Embryonic facial prominence (tissue), 1 donor: ENCODE data around the gene CAPRIN1.
A peak's percentile ranks its signal among the peaks of the same experiment; 100 is the strongest.
"Not testable (repeated sequence)": the region's sequence is repeated elsewhere in the genome, so short reads cannot be mapped to it uniquely, and the experiment has no call there.

Experiments
- DNase-seq: peaks from one replicate; pipeline ENCODE4 v3.0.0-alpha.2; 2016; ENCODE audit errors: extremely low spot score

The CAPRIN1 gene

GRCh38 chr11:34086554-34087283 lies 35.2 kb downstream of the CAPRIN1 start:
- DNase-seq = no peak

- DNase-seq = no peak
Observed at GRCh38 chr11:34091825-34092224, 40.3 kb downstream of the CAPRIN1 start.

- not testable (repeated sequence) for DNase-seq
Observed at GRCh38 chr11:34094900-34095299, 43.4 kb downstream of the CAPRIN1 start.

GRCh38 chr11:34098813-34099212 lies 47.3 kb downstream of the CAPRIN1 start:
- no peak for DNase-seq

- DNase-seq = no peak
Observed at GRCh38 chr11:34104680-34105078, 53.1 kb downstream of the CAPRIN1 start.

- peak; percentile 95 for DNase-seq
Observed at GRCh38 chr11:34105079-34105956, 53.8 kb downstream of the CAPRIN1 start, which contains the start of gene NAT10. TSS of gene NAT10 (plus strand) at chr11:34105629. CDS start at chr11:34108226, 2,597 bp downstream.

- DNase-seq = no peak
Observed at GRCh38 chr11:34105957-34106504, 54.5 kb downstream of the CAPRIN1 start.

GRCh38 chr11:34111722-34112270 lies 60.3 kb downstream of the CAPRIN1 start:
- no peak for DNase-seq

- no peak for DNase-seq
Observed at GRCh38 chr11:34114014-34114413, 62.5 kb downstream of the CAPRIN1 start.

GRCh38 chr11:34114471-34114870 lies 62.9 kb downstream of the CAPRIN1 start:
- no peak for DNase-seq

- DNase-seq = no peak
Observed at GRCh38 chr11:34120651-34121050, 69.1 kb downstream of the CAPRIN1 start.

GRCh38 chr11:34124885-34125668 lies 73.5 kb downstream of the CAPRIN1 start:
- DNase-seq = no peak

- DNase-seq = no peak
Observed at GRCh38 chr11:34126959-34127848, 75.7 kb downstream of the CAPRIN1 start.

GRCh38 chr11:34128824-34129223 lies 77.3 kb downstream of the CAPRIN1 start:
- DNase-seq = no peak

- no peak for DNase-seq
Observed at GRCh38 chr11:34132261-34132965, 80.9 kb downstream of the CAPRIN1 start.

GRCh38 chr11:34134765-34135164 lies 83.2 kb downstream of the CAPRIN1 start:
- DNase-seq = no peak

GRCh38 chr11:34135439-34135838 lies 83.9 kb downstream of the CAPRIN1 start:
- DNase-seq = no peak

- no peak for DNase-seq
Observed at GRCh38 chr11:34136420-34136819, 84.9 kb downstream of the CAPRIN1 start.

- no peak for DNase-seq
Observed at GRCh38 chr11:34139346-34139745, 87.8 kb downstream of the CAPRIN1 start.

GRCh38 chr11:34140149-34140548 lies 88.6 kb downstream of the CAPRIN1 start:
- no peak for DNase-seq
